GM12891 (cell line): ENCODE results near the gene IP6K2.

Experiments used
- PAX5 ChIP-seq: IDR thresholded peaks from 2 replicates; pipeline ENCODE4 v1.6.1; 2011; ENCODE audit warnings: low read length, moderate library complexity, mild to moderate bottlenecking; ENCODE audit not compliant: insufficient read depth, severe bottlenecking
- POLR2A ChIP-seq: IDR thresholded peaks from 2 replicates; pipeline ENCODE4 v1.6.1; 2011; ENCODE audit warnings: low read depth, low read length, control low read depth
- POLR2AphosphoS5 ChIP-seq: IDR thresholded peaks from 2 replicates; pipeline ENCODE4 v1.6.1; 2011; ENCODE audit warnings: low read depth, low read length, control low read depth
- SPI1 ChIP-seq: IDR thresholded peaks from 2 replicates; pipeline ENCODE4 v1.6.1; 2011; ENCODE audit warnings: low read depth, low read length, control low read depth

DNA sequence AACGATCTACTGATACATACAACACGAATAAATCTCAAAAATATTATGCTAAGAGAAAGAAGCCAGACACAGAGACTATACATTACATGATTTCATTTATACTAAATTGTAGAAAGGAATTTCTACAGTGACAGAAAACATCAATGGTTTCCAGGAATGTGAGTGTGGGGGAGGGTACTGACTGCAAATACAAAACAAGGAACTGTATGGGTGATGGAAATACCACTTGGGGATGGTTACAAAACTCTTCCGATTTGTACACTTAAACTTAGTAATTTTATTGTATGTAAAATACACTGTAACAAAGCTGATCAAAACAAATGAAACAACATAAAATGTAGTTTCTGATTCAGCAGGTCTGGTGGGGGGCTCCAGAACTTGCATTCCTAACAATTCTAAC, 45.8 kb upstream of the IP6K2 start:
- no peak for TF ChIP-seq PAX5
- no peak for TF ChIP-seq POLR2AphosphoS5
- TF ChIP-seq POLR2A = no peak
- TF ChIP-seq SPI1 = no peak
